H1 (cell line): ENCODE data around the gene AHSG.

Experiments used
- CTCF ChIP-seq, 3 experiments: IDR thresholded peaks; 1 replicate in 2 of 3; 2 replicates in 1 of 3; pipeline versions ENCODE4 v1.5.1 to v1.6.1; 2011; ENCODE audit warnings: low read length in 3 of 3, mild to moderate bottlenecking in 3 of 3, inconsistent platforms in 2 of 3, low read depth in 1 of 3, moderate library complexity in 1 of 3; ENCODE audit not compliant: insufficient read depth in 1 of 3; ENCODE audit errors: control extremely low read depth in 1 of 3
- EZH2 ChIP-seq: fragments of 200-600 bp; sonication (generic); IDR thresholded peaks from 2 replicates; pipeline ENCODE4 v1.7.1; 2012; ENCODE audit warnings: low read depth, mild to moderate bottlenecking, moderate library complexity, low read length, inconsistent platforms; ENCODE audit not compliant: severe bottlenecking
- GABPA ChIP-seq: IDR thresholded peaks from 2 replicates; pipeline ENCODE4 v1.6.1; 2011; ENCODE audit warnings: mild to moderate bottlenecking, low read length, moderate library complexity, borderline replicate concordance; ENCODE audit not compliant: insufficient read depth
- MAX ChIP-seq: IDR thresholded peaks from 2 replicates; pipeline ENCODE4 v1.6.1; 2012; ENCODE audit warnings: inconsistent platforms
- POLR2AphosphoS5 ChIP-seq: IDR thresholded peaks from 2 replicates; pipeline ENCODE4 v1.6.1; 2011; ENCODE audit warnings: low read depth, low read length
- RAD21 ChIP-seq, 2 experiments: IDR thresholded peaks in 1 of 2; conservative IDR thresholded peaks in 1 of 2; 2 replicates each; pipeline ENCODE4 v1.6.1; 2011; ENCODE audit warnings: low read depth in 2 of 2, low read length in 2 of 2, improper control_type of control experiment in 1 of 2, inconsistent platforms in 1 of 2, mild to moderate bottlenecking in 1 of 2, moderate library complexity in 1 of 2
- SIN3A ChIP-seq, 2 experiments: IDR thresholded peaks in 1 of 2; conservative IDR thresholded peaks in 1 of 2; 2 replicates each; pipeline ENCODE4 v1.6.1; 2011 to 2012; ENCODE audit warnings: low read length in 2 of 2, improper control_type of control experiment in 1 of 2, low read depth in 1 of 2, mild to moderate bottlenecking in 1 of 2
- SUZ12 ChIP-seq: fragments of 200-600 bp; sonication (generic); IDR thresholded peaks from 2 replicates; pipeline ENCODE4 v1.6.1; 2012; ENCODE audit warnings: mild to moderate bottlenecking, inconsistent platforms, low read length, moderate library complexity, mixed read lengths
- TAF1 ChIP-seq: IDR thresholded peaks from 2 replicates; pipeline ENCODE4 v1.6.1; 2011; ENCODE audit warnings: mild to moderate bottlenecking, low read depth, low read length
- USF2 ChIP-seq: IDR thresholded peaks from 2 replicates; pipeline ENCODE4 v1.6.1; 2011; ENCODE audit warnings: low read length, improper control_type of control experiment
- YY1 ChIP-seq: IDR thresholded peaks from 2 replicates; pipeline ENCODE4 v1.6.1; 2011; ENCODE audit warnings: low read depth, mild to moderate bottlenecking, low read length

DNA sequence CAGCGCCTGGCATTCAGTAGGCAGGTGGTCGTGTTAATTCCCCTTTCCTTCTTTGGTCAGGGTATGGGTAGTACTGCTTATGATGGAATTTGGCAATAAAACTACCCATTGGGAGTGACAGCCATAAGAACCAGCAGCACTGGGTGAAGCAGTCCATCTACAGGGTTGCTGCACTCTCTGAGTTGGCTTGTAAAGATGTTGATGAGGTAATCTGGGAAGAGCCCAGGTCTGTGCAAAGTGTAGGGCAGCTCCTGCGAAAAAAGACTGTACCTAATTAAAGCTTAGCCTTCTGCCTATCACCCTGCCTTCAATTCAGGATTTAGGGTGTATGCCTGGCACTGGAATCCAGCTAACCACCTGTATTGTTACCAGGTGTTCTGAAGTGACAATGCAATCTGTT, 22.7 kb downstream of the AHSG start:
- no peak for TF ChIP-seq EZH2
- no peak for TF ChIP-seq CTCF (IDR thresholded peaks at IDR 0.05; ENCODE audit: control extremely low read depth in 1 of 3, insufficient read depth in 1 of 3, low read depth in 1 of 3, low read length in 3 of 3)
- no peak for TF ChIP-seq SIN3A (conservative IDR thresholded peaks at IDR 0.05 in 1 of 2, IDR thresholded peaks at IDR 0.05 in 1 of 2; ENCODE audit: low read depth in 1 of 2, low read length in 2 of 2)
- TF ChIP-seq POLR2AphosphoS5, result no peak
- TF ChIP-seq GABPA, result no peak
- TF ChIP-seq RAD21 (IDR thresholded peaks at IDR 0.05 in 1 of 2, conservative IDR thresholded peaks at IDR 0.05 in 1 of 2; ENCODE audit: low read depth in 2 of 2, low read length in 2 of 2), result no peak
- TF ChIP-seq TAF1, result no peak
- TF ChIP-seq YY1, result no peak
- TF ChIP-seq SUZ12, result no peak
- TF ChIP-seq MAX, result no peak
- TF ChIP-seq USF2, result no peak
